ENCODE data around the gene PARVB. TPM values are rescaled to one million over a fixed set of nuclear protein-coding genes. Genes with fewer than 3 reads are reported as not detected.

PARVB gene
- total and polyA plus RNA-seq, 10 of the 15 experiments (the other 5 are each of a cell fraction or from before 2014, with no cell fraction given) = 5.2 to 264 (median 76.0) TPM

- TF ChIP-seq RELB (IDR thresholded peaks at IDR 0.05; ENCODE audit: low read depth) = no peak
Measured at GRCh38 chr22:44108076-44108475, 84.0 kb downstream of the PARVB start (continued).

GRCh38 chr22:44108806-44109385 lies 84.8 kb downstream of the PARVB start:
- SMC1A ChIA-PET (ENCODE audit: uncharacterized antibody, unreplicated experiment) = interaction anchor here (1.2 kb wide), 1 partner anchor 115 kb away, joined by 5 read pairs; no protein-coding TSS in a partner anchor
- CTCF ChIA-PET = interaction anchor here (0.7 to 1.1 kb wide), 2 partner anchors 23 to 112 kb away, joined by 3 read pairs; no protein-coding TSS in a partner anchor
- Histone ChIP-seq H3K27me3 (replicated peaks in 1 of 2; ENCODE audit: control insufficient read depth in 2 of 2, insufficient read depth in 2 of 2, low read length in 1 of 2) (no peaks in the 10 kb centered on the region), H3K9me3 (replicated peaks; ENCODE audit: control insufficient read depth, insufficient read depth, low read length) (no peaks in the 10 kb centered on the region), H3K4me2 (ENCODE audit: control insufficient read depth, insufficient read depth) (no peak overlapping the region), H3K36me3 (ENCODE audit: control insufficient read depth in 2 of 2, insufficient read depth in 2 of 2, low read length in 1 of 2) (peaks cover 6 to 9% of the 10 kb centered on the region in 2 experiments), H2AFZ (ENCODE audit: control insufficient read depth, low read depth, low read length) (no peak overlapping the region), H3K4me3 (no peak overlapping the region), H4K20me1 (ENCODE audit: control insufficient read depth, insufficient read depth) (no peaks in the 10 kb centered on the region), H3K79me2 (ENCODE audit: control insufficient read depth, insufficient read depth, low read length) (no peaks in the 10 kb centered on the region), H3K9ac (ENCODE audit: control insufficient read depth, insufficient read depth, low read length) (no peak overlapping the region), H3K27ac (ENCODE audit: control insufficient read depth, insufficient read depth) (no peak overlapping the region), H3K4me1 (ENCODE audit: control insufficient read depth, insufficient read depth, low read length) (no peaks in the 10 kb centered on the region)
- RAD21 ChIA-PET (ENCODE audit: unreplicated experiment) = no interaction called here
- BruUV-seq (replicated peaks) = TSS peak; percentile 55
- in situ Hi-C loops (cut with MboI) (no loop called here), intact Hi-C loops (cut with micrococcal nuclease; ENCODE audit: unreplicated experiment) (no loop called here)
- POLR2A ChIA-PET = no interaction called here
- FAIRE-seq (no peak), DNase-seq (ENCODE audit: low read depth, low spot score) (no peak), ATAC-seq (no peak)
- TF ChIP-seq ATF7 (IDR thresholded peaks at IDR 0.05; ENCODE audit: low read depth) (no peak), PKNOX1 (IDR thresholded peaks at IDR 0.05) (peak; percentile 13; the same call in 1 of the 2 replicates)
- 69% methylated on average over 14 of the region's 14 CpGs for WGBS (ENCODE audit: insufficient coverage, insufficient replicate concordance, low lambda C conversion rate, missing lambda C conversion rate)

Measured in GM12878 (cell line).